NT2/D1 (cell line): ENCODE measurements around the gene ZFYVE27.

Source experiments
- DNase-seq: peaks from one replicate; pipeline ENCODE4 v3.0.0-alpha.2; 2011; ENCODE audit warnings: low read depth, low spot score
- H3K27me3 ChIP-seq: 2 replicates; pipeline ENCODE4 v1.6.0; 2011; ENCODE audit warnings: mild to moderate bottlenecking; ENCODE audit not compliant: insufficient read length, insufficient read depth
- H3K36me3 ChIP-seq: 2 replicates; pipeline ENCODE4 v1.6.1; 2011; ENCODE audit warnings: mild to moderate bottlenecking, low read length, mixed read lengths; ENCODE audit not compliant: insufficient read depth, insufficient read length
- H3K4me1 ChIP-seq: 2 replicates; pipeline ENCODE4 v1.5.1; 2011; ENCODE audit not compliant: insufficient read depth, insufficient read length
- H3K4me3 ChIP-seq: 2 replicates; pipeline ENCODE4 v1.5.1; 2011; ENCODE audit warnings: low read depth; ENCODE audit not compliant: insufficient read length
- H3K9ac ChIP-seq: 2 replicates; pipeline ENCODE4 v1.6.0; 2011; ENCODE audit warnings: low read depth; ENCODE audit not compliant: insufficient read length
- H3K9me3 ChIP-seq: 2 replicates; pipeline ENCODE4 v1.5.1; 2011; ENCODE audit warnings: mild to moderate bottlenecking, low read length; ENCODE audit not compliant: insufficient read depth
- SUZ12 ChIP-seq: IDR thresholded peaks from 2 replicates; pipeline ENCODE4 v1.6.1; 2011; ENCODE audit not compliant: insufficient read length, insufficient read depth; ENCODE audit errors: extremely low read depth
- YY1 ChIP-seq: IDR thresholded peaks from 2 replicates; pipeline ENCODE4 v1.6.1; 2011; ENCODE audit not compliant: insufficient read length, insufficient read depth
- ZNF274 ChIP-seq: IDR thresholded peaks from 2 replicates; pipeline ENCODE4 v1.6.1; 2011; ENCODE audit warnings: mild to moderate bottlenecking, low read depth, low read length

ZFYVE27 gene

DNA sequence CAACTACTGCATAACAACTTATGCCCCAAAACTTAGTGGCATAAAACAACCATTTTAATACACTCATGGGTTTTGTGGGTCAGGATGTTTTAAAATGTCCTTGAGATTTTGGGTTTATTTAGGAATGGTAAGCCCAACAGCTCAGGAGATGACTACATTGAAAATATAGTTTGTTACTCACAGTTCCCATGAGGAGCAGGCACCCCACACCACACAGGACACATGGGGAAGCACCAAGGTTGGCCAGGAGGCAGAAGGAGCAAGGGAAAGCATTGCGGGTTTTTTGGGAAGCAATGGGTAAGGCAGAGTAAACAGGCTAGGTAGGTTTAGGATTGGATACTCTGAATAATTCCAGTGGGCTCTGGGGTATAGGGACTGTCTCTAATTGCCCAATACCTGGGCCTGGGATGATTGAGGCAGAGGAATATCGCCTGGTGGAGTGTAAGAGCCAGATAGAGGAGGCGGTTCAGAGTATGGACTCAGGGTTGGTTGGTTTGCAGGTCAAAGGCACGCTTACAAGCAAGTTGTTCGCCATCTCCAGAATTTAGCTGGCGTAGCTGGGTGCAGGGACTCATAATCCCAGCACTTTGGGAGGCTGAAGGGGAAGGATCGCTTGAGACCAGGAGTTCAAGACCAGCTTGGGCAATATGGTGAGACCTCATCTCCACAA, 33.4 kb upstream of the ZFYVE27 start:
- Histone ChIP-seq H3K27me3 (no peaks in the 10 kb centered on the region), H3K4me3 (no peak overlapping the region), H3K4me1 (peaks cover 3% of the 10 kb centered on the region), H3K9ac (no peak overlapping the region), H3K36me3 (no peaks in the 10 kb centered on the region), H3K9me3 (no peaks in the 10 kb centered on the region)
- DNase-seq: no peak
- TF ChIP-seq ZNF274 (no peak), SUZ12 (no peak)

DNA sequence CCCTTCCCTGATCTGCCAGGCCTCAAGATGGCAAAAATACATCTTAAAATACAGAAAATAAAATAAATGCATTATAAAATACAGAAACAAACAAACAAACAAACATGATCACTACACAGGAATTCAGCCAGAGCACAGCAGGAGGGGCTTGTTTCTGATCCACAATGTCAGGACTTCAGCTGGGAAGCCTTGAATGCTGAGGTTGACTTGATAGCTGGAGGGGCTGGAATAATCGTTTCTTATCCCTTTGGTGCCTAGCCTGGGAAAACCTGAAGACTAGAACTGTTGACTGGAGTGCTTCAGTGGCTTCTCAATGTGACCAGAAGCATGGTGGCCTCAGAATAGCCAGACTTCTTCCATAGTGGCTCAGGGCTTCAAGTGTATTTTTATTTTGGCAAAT, 32.6 kb upstream of the ZFYVE27 start:
- peaks cover 3% of the 10 kb centered on the region for H3K4me1 ChIP-seq
- DNase-seq: no peak
- no peak overlapping the region for H3K9ac ChIP-seq
- H3K9me3 ChIP-seq: no peaks in the 10 kb centered on the region
- H3K4me3 ChIP-seq: no peak overlapping the region
- no peak for TF ChIP-seq SUZ12
- TF ChIP-seq YY1: no peak
- TF ChIP-seq ZNF274: no peak
- H3K27me3 ChIP-seq: no peaks in the 10 kb centered on the region
- no peaks in the 10 kb centered on the region for H3K36me3 ChIP-seq

DNA sequence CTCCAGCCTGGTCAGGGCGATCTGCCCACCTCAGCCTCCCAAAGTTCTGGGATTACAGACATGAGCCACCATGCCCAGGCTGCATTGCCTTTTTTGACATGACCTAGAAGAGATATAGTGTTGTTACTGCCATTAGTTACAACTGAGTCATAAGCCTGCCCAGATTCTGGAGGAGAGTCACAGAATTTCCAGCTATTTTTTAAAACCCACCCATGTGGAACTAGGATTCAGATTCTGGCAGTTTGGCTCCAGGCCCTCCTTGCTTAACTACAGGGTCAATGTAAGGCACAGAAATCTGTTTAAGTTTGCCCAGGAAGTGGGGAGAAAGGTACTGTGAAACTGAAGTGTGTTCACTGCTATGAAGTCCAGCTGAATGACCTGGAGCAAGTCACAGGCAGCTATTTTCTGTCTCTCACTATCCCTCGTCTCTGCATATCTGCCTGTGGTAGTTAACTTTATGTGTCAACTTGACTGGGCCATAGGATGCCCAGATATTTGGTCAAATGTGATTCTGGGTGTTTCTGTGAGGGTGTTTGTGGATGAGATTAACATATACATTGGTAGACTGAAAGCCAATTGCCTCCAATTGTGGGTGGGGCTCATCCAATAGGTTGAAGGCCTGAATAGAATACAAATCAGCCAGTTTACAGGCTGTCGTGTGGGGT, 31.8 kb upstream of the ZFYVE27 start:
- TF ChIP-seq YY1 (no peak), SUZ12 (no peak), ZNF274 (no peak)
- H3K9me3 ChIP-seq: no peaks in the 10 kb centered on the region
- no peak overlapping the region for H3K9ac ChIP-seq
- peaks cover 3% of the 10 kb centered on the region for H3K4me1 ChIP-seq
- no peaks in the 10 kb centered on the region for H3K27me3 ChIP-seq
- no peak for DNase-seq
- H3K36me3 ChIP-seq: no peaks in the 10 kb centered on the region
- H3K4me3 ChIP-seq: no peak overlapping the region

DNA sequence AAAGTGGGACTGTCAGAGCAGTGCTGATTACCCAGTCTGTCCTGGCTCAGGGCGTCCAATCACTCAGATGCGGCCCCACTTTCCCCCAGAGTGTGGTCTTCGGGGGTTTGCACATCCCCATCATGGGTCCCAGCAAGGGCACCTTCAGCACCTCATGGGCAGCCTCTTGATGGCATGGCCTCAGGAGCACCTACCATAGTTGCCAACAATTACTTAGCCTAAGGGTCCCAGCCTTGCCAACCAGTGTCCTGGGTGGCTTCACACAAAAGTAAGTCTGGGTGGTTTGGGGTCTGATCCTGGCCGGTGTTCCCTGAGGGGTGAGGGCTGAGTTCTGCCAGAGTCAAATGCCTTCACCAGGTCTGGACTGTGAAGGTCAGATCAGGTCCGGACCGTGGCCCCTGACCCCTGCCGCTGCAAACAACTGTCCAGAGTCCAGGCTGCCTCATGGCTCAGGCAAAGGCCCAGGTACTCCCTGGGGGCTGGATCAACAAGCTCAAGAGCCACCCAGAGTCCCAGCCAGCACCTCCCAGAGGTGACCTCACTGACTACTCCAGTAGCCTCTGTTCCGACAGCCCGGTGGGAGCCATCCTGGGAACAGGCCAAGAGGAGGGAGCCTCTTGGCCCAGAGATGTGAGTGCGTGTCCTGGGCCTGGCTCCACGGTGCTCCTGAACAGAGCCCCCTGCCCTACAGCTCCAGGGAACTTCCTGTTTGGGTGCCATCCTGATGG, 29.6 kb upstream of the ZFYVE27 start:
- no peaks in the 10 kb centered on the region for H3K27me3 ChIP-seq
- no peak for DNase-seq
- H3K4me1 ChIP-seq: peaks cover under 1% of the 10 kb centered on the region
- no peak for TF ChIP-seq SUZ12
- TF ChIP-seq ZNF274: no peak
- TF ChIP-seq YY1: no peak
- no peak overlapping the region for H3K9ac ChIP-seq
- no peak overlapping the region for H3K4me3 ChIP-seq
- H3K9me3 ChIP-seq: no peaks in the 10 kb centered on the region
- H3K36me3 ChIP-seq: no peaks in the 10 kb centered on the region

DNA sequence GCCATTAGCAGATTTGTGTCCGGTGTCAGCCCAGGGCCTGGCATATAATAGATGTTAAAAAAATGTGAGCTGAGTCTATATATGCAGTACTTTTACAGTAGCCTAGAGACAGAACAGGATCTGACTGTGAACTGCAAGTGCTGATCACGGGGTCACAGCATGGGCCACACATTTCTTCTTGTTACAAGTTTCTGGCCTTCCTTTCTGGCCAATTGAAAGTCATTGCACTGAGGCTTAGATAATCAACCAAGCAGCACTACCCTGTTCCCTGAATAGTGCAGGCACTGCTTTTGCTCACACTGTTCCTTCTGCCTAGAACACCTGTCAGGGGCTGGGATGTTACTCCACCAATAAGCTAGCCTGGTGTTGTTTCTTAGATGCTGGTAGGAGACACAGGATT, 28.8 kb upstream of the ZFYVE27 start:
- H3K9me3 ChIP-seq: no peaks in the 10 kb centered on the region
- no peaks in the 10 kb centered on the region for H3K4me1 ChIP-seq
- H3K36me3 ChIP-seq: no peaks in the 10 kb centered on the region
- H3K27me3 ChIP-seq: no peaks in the 10 kb centered on the region
- TF ChIP-seq SUZ12: no peak
- TF ChIP-seq ZNF274: no peak
- TF ChIP-seq YY1: no peak
- H3K4me3 ChIP-seq: no peak overlapping the region
- no peak for DNase-seq
- H3K9ac ChIP-seq: no peak overlapping the region

DNA sequence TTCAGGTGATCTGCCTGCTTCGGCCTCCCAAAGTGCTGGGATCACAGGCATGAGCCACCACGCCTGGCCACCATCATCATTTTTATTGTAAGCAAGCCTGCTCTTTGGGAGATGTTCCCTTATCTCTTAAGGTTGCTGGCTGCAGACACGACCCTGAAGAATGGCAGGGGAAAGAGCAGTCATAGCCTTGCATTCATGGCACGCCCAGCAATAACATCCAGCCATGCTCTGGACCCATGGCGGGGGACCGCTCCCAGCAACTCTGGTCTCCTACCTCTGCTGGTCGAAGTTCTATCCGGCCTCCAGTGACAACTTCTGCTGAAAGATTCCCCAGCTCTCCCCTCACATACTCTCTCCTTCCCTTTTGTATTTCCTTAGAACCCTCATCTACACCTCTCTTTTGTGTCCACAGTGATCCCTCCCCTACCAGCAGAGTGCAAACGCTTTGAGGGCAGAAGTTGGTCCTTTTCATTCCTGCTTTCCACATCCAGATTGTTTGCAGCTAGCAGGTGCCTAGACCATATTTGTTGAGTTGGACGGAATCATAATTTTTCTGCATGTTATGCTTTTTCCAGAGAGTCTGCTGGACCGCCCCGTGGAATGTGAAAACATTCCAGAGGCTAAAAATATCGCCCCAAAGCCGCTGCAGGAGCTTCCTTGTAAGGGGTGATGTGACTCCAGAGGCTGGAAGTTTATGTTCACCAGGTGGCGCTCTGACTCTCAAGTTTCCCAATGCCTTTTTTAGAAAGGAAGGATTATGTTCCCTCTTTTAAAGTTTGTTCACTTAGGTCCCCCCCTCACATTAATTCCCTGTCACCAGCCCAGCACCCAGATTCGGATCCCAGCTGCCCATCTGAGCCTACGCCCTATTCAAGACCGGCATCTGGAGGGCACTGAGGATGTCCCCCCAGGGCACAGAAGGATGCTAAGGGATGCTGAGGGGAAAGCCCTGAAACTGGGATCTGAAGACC, 27.7 kb upstream of the ZFYVE27 start:
- Histone ChIP-seq H3K27me3 (no peaks in the 10 kb centered on the region), H3K9ac (no peak overlapping the region), H3K36me3 (no peaks in the 10 kb centered on the region), H3K4me1 (no peaks in the 10 kb centered on the region), H3K9me3 (no peaks in the 10 kb centered on the region), H3K4me3 (no peak overlapping the region)
- TF ChIP-seq SUZ12 (no peak), ZNF274 (no peak), YY1 (no peak)
- DNase-seq: no peak
